HG02973 (cell line): ENCODE results near the gene CALML3.
"Not testable (repeated sequence)": the region's sequence is repeated elsewhere in the genome, so short reads cannot be mapped to it uniquely, and the experiment has no call there.

Experiments used
- ATAC-seq: cut with Tn5 transposase; IDR thresholded peaks from one replicate; pipeline ENCODE4 v1.9.1; 2021; ENCODE audit warnings: moderate library complexity; ENCODE audit not compliant: unreplicated experiment

CALML3 gene

DNA sequence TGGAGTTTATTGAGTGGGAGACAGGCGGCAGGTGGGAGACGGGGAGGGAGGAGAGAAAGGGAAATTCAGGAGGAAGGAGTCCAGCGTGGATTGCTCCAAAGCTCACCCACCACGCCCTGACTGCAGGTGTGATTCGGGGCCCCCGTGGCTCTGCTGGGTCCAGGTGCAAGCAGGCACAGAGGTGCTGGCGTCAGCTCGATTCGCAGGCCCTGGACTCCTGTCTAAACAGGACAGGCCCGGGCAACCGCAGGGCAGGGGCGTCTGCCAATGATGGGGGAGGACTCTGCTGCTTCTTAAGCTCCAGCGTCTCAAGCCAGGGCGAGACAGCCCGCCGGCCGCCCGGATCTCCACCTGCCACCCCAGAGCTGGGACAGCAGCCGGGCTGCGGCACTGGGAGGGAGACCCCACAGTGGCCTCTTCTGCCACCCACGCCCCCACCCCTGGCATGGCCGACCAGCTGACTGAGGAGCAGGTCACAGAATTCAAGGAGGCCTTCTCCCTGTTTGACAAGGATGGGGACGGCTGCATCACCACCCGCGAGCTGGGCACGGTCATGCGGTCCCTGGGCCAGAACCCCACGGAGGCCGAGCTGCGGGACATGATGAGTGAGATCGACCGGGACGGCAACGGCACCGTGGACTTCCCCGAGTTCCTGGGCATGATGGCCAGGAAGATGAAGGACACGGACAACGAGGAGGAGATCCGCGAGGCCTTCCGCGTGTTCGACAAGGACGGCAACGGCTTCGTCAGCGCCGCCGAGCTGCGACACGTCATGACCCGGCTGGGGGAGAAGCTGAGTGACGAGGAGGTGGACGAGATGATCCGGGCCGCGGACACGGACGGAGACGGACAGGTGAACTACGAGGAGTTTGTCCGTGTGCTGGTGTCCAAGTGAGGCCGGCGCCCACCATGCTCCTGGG is at the start of gene CALML3:
Gene CALML3, plus strand, starts transcription at position 321 of the 920 bp plus-strand sequence. Its CDS starts 125 bp downstream, at position 446.
- ATAC-seq = no peak

DNA sequence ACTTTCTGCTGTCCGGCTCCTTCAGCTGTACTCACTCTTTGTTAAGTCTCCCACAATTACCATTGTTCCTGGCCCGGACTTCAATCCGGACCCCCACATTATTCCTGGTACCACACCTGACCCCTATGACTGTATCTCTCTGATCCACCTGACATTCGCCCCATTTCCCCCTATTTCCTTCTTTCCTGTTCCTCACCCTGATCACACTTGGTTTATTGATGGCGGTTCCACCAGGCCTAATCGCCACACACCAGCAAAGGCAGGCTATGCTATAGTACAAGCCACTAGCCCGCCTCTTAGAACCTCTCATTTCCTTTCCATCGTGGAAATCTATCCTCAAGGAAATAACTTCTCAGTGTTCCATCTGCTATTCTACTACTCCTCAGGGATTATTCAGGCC is 49.7 kb upstream of the CALML3 start:
- not testable (repeated sequence) for ATAC-seq

DNA sequence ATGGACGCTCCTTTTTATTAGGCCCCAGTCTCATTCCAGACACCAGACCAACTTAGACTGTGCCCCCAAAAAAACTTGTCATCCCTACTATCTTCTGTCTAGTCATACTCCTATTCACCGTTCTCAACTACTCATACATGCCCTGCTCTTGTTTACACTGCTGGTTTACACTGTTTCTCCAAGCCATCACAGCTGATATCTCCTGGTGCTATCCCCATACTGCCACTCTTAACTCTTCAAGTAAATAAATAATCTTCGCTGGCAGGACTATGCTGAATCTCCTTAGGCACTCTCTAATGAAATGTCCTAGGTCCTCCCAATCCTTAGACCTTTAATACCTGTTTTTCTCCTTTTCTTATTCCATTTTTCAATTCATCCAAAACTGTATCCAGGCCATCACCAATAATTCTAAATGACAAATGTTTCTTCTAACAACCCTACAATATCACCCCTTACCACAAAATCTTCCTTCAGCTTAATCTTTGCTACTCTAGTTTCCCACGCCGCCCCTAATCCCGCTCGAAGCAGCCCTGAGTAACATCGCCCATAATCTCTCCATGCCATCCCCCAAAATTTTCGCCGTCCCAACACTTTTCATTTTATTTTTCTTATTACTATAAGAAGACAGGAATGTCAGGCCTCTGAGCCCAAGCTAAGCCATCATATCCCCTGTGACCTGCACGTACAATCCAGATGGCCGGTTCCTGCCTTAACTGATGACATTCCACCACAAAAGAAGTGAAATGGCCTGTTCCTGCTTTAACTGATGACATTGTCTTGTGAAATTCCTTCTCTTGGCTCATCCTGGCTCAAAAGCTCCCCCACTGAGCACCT is 48.6 kb upstream of the CALML3 start:
- ATAC-seq = not testable (repeated sequence)

DNA sequence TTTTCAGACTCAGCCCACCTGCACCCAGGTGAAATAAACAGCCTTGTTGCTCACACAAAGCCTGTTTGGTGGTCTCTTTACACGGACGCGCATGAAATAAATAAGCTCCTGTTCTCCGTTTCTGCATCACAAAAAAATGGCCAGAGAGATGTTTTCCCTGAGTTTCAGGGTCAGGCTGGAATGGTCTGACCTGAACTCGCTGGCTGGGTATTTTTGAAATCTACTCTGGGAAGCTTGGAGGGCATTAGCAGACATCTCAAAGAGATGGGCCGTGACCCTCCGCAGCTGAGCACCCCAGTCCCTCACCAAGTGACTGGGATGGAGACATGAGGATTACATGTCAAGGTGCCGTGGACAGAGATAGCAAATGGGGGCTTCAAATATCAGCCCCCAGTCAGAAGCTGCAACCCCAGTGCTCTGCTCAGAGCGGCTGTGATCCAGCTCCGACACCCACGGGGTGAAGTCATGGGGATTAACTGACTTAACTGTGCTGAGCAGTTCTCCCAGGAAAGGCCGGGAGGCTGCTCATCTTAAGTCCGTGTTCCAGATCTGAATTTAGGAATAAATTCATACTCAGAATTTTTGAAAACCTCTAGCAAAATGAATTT is 47.7 kb upstream of the CALML3 start:
- ATAC-seq = no peak

DNA sequence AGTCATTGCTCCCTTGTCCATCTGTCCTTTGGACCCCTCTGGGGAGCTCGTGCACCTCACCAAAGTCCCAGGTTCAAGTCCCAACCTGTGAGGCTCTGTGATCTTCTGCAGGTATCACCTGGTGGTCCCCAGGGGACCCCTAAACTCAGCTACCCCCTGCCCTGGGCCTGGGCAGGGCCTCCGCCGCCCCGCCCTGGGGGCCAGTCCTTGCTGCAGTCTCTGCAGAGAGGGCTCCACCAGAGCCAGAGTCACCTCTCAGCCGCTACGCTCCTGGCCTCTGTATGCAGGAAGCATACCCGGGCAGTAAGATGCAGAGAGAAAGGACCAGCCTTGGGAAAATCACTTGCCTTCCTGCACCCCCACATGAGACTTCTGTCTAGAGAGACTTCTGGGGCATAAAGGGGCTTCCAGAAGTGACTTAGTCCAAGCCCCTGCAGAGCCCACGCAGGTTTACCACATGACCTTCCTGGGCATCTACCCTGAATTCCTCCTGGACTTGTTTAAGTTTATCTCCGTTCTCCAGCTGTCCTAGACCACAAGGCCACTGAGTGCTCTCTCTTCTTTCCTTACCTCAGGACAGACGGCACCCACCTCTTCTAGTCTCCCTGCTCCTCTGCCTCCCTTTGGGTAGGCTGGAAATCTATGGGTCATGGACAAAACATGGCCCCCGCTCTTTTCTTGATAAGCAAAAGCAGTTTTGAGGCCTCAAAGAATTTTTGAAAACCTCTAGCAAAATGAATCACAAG is 46.6 kb upstream of the CALML3 start:
- ATAC-seq = no peak

DNA sequence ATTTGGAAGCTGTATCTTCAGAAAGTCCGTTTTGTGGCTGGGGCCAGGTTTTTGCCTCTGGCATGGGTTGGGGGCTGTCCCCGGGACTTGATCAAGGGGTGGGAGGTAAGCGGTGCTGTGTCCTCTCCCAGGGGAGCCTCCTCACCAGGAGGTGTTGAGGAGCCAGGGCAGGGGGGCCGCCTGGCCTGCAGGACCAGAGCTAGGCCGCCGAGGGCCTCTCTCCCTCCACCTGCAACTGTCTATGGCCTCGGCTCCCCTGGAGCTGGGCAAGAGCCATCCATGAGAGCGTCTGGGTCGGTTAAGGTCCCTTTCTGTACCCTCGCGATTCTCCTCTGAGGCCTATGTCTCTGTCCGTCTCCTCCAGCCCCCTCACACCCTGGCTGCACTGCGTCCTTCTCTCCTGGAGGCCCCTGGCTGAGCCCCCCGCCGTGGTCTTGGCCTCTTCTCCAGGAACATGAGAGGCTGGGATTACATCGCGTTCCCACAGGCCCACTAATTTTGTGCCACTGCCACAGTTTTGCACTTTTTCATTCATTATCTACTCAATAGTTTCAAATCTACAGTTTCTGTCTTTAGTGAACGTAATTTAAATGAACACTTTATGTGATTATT is 46.0 kb upstream of the CALML3 start:
- ATAC-seq = no peak

DNA sequence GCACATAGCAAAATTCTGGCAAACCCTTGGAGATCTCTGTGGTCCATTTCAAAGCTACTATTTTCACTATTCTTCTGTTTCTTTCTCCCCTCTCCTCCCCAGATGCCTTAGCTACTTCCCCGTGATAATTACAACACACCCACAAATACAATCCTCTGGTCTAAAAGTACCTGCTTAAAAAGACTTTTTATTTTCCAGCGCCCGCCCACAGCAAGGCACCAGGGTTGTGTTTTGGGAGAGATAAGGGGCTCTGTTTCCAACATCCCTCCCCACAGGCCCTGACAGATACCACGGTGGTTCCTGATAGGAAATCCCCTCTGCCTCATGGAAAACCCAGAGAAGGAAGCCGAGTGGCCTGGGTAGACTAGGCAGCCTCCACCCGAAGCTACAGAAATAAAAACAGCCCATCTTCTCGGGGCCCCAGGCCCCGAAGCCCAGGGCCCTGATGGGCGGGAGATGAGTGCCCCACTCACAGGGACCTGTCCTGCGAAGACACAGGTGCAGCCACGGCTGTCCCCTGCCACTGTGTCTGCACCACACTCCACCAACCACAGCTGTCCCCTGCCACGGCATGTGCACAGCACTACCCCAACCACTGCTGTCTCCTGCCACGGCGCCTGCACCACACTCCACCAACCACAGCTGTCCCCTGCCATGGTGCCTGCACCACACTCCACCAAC is 45.1 kb upstream of the CALML3 start:
- no peak for ATAC-seq

DNA sequence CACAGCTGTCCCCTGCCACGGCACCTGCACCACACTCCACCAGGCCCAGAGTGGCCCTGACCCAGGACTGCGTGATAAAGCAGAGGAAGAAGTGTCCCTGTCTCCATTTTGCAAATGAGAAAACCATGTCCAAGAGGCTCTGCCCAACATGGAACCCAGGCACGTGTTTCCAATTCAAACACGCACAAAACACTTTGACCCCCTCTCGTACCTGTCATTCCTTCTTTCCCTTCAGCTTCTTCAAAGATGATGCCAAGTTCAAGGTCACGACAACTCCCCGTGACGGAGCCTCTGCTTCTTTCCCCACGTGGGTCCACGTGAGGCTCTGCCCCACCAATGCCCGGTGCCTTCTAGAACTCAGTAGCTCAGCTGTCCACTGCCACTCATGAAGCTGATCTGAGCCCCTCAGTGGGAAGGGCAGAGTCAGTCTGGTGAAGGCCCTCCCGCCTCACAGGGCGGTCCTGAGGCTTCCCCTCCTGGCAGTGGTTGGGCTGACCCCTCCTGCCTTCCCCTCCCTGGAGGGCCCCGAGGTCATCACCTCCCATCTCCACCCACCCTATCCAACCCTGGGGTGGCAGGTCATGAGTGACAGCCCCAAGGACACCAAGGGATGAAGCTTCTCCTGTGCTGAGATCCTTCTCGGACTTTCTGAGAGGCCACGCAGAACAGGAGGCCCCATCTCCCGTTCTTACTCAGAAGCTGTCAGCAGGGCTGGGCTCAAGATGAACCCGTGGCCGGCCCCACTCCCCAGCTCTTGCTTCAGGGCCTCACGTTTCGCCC is 44.4 kb upstream of the CALML3 start:
- no peak for ATAC-seq

DNA sequence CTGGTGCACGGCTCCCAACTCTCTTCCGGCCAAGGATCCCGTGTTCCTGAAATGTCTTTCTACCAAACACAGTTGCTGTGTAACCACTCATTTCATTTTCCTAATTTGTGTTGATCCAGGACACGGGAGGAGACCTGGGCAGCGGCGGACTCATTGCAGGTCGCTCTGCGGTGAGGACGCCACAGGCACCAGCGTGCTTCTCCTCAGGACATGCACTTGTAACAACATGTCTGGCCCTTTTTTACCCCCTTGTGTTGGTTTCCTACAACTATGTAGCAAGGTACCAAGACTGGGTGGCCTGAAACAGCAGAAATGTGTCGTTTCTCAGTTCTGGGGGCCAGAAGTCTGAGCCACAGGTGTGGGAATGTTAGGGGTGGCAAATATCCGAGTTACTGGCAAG is 43.6 kb upstream of the CALML3 start:
- ATAC-seq = no peak

DNA sequence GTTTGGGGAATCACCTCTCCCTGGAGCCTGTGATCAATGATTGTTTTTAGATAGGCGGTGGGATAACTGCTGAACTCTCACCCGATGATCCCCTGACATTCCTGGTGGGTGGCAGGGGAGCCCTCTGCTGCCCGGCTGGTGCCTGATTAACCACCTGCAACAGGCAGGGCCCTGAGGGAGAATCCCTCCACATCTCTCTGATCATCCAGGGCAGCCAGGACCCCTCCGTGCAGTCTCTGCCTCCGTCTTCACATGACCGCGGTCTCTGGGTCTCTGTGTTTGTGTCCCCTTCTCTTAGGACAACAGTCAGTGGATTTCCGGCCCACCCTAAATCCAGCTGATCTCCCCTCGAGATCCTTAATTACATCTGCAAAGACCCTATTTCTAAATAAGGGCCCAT is 42.7 kb upstream of the CALML3 start:
- no peak for ATAC-seq

DNA sequence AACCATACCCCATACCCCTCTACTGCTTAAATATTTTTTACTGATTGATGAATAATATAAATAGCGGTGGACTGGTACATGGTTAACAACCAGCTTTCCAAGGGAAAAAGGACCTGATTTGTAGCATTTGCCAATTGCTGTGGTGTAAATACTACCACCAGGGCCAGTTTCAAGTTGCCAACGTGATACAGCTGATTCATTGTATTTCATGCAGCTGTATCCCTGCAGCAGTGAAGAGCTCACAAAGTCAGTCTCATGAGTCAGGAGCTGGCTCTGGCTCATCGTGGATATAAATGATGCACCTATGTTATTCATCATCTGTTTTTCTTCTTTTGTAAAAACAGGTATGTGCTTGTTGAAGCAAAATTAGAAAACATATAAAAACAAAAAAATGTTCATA is 40.6 kb upstream of the CALML3 start:
- no peak for ATAC-seq

DNA sequence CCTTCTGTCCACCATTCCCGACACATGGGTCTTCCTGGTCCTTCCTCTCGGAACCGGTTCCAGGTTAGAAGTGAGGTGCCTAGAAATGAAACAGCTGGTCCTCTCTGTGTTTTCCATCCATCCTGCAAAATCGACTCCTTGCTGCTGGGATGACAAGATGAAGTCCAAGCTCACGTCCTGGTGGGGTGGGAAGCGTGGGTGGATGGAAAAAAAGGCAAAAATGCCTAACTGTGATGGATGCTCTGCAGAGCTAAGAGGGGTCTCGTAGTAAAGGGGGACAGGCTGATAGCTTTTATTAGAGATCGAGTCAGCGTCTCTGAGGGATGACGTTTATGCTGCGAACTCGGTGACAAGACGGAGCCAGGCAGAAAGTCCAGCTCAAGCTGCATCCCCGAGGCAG is 39.5 kb upstream of the CALML3 start:
- ATAC-seq = no peak

DNA sequence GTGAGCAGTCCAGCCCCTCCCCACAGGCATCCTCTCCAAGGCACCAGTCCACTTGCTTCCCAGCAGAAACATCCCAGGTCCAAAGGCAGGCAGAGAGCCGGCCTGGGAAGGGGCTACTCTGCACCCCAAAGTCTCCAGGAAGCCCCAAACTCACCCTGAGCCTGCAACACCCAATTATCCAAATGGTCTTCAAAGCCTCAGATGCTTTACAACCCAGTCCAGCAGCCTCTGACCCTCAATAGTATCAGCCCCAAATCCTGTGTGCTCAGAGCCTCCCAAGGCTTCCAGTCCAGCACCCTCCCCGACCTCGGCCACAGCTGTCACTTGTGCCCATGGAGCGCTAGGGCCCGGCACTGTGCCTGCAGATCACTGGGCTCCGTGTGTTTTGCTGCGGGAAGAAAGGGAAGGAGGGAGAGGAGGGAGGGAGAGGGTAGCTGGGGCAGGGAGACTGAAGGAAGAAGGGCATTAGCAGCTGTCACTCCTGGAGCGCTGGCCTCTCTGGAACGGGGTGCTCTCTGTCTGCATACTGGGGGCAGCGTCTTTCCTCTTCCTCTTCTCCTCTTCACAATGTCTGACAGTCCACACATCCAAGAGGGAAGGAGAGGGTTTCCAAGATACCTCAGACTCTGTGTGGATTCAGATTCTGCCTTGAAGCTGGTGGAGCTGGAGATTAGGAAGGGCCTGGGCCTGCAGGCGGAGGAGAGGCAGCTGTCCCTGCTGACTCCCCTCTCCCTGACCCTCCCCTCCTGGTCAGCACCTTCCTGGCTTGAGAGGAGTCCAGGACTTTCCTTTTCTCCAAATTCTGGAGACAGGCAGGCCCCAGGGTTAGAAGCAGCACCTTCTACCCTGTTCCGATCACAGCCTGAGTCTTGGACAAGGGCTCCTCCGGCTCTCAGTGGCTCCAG is 38.6 kb upstream of the CALML3 start:
- ATAC-seq = no peak

DNA sequence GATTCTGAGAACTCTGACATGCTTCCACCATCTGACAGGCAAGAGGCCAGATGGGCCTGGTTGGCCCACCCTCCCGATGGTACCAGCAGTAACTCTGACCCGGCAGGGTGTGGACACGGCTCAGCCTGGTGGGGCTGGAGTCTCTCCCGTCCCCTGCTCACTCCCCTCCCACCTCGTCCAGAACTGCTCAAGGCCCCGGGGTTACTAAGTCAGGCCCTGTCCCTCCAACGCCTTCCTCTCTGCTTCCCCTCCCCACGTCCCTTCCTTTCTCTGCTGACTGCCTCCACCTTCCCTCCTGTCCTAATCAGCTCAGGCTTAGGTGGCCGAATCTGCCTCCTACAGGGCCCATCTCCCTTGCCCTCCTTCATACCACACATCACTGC is 37.9 kb upstream of the CALML3 start:
- no peak for ATAC-seq

DNA sequence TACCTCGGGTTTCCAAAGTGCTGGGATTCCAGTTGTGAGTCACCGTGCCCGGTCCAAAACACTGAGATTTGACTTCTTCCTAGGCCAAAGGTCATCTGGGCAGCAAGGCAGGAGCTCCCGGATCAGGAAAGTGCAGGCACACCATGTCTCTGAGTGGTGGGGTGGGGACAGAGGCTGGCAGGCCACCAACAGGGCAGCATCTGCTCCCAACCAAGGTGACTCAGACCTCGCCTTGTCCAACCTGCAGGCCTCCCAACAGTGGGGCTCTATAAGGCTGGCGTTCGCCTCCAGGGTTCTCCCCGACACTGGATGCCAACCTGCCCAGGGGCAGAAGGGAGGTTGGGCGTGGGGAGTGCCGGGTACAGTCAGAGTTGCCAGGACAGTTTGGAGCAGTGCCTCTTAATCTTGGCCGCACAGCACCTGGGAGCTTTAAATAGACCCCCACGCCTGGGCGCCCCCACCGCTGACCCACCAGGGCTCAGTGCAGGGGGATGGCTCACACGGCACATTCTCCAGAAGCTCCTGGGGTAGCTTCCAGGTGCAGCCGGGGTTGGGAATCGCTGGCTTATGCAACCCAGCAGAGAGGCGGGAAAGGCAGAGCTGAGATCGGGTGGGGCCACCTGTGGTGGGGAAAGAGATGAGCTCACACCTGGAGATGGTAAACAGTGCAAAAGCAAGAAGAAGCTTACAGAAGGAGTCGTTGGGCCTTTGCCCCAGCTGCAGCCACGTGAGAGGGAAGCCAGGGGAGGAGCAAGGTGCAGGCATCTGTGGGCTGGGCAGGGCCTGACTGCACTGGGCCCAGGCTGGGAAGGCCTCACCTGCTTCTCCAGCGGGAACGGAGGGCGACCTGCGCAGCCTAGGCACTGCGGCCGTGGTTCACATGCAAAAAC is 36.2 kb upstream of the CALML3 start:
- ATAC-seq = no peak

DNA sequence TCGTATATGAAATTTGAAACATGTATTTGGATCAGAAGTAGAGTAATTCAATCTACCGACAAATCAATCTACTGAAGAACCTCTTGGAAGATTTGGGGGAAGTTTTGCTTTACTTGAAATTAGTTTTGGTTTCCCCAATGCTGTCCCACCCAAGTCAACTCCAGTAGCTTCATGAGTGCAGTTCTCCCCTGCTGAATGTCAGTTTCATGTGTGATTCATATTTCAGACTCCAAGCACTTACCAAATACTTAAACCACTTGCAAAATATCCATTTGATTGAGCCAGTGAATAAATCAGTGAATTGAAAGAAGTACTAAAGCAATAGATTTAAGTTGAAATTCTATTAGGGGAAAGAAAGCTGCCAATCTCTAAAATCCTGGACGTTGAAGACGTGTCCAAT is 34.7 kb upstream of the CALML3 start:
- ATAC-seq = no peak
